Chondrocyte (in vitro differentiated cells): Measurements from ENCODE around the gene KIRREL3. TPM values are rescaled to one million over a fixed set of nuclear protein-coding genes. Genes with fewer than 3 reads are reported as not detected.

Experiments
- DNase-seq: peaks from one replicate; pipeline ENCODE4 v3.0.0; 2021; ENCODE audit warnings: mixed read lengths, low spot score
- H3K27ac Mint-ChIP-seq: one replicate; pipeline ENCODE4 v1.8.0; 2021; ENCODE audit warnings: mild to moderate bottlenecking, moderate library complexity, mixed read lengths; ENCODE audit not compliant: unreplicated experiment
- H3K27me3 Mint-ChIP-seq: 2 replicates; pipeline ENCODE4 v1.8.0; 2021; ENCODE audit warnings: low read depth, mixed read lengths
- H3K36me3 Mint-ChIP-seq: 2 replicates; pipeline ENCODE4 v1.8.0; 2021; ENCODE audit warnings: low read depth, mixed read lengths
- H3K4me1 Mint-ChIP-seq: 2 replicates; pipeline ENCODE4 v1.8.0; 2021; ENCODE audit warnings: low read depth, mild to moderate bottlenecking, mixed read lengths
- H3K4me3 Mint-ChIP-seq: one replicate; pipeline ENCODE4 v1.8.0; 2021; ENCODE audit warnings: mild to moderate bottlenecking, moderate library complexity, mixed read lengths; ENCODE audit not compliant: unreplicated experiment
- H3K9me3 Mint-ChIP-seq: 2 replicates; pipeline ENCODE4 v1.8.0; 2021; ENCODE audit warnings: low read depth, mixed read lengths
- CTCF ChIP-seq: fragments of 200-600 bp; sonication (generic); IDR thresholded peaks from 2 replicates; pipeline ENCODE4 v1.5.0; 2021; ENCODE audit warnings: antibody characterized with exemption, mild to moderate bottlenecking, moderate library complexity
- total RNA-seq: library from RNA; stranded (reverse); gene quantifications from 3 replicates; pipeline ENCODE4 v1.2.1, GENCODE V29; 2021

KIRREL3 gene
- total RNA-seq, 1 donor from 2014 or later = 1.2 TPM

GRCh38 chr11:127039591-127039990, 39.0 kb upstream of the KIRREL3 start:
- no peak for TF ChIP-seq CTCF
- H3K27ac Mint-ChIP-seq = no peak overlapping the region
- DNase-seq = no peak
- H3K36me3 Mint-ChIP-seq = no peaks in the 10 kb centered on the region
- peaks cover 8% of the 10 kb centered on the region for H3K27me3 Mint-ChIP-seq
- no peaks in the 10 kb centered on the region for H3K9me3 Mint-ChIP-seq
- no peak overlapping the region for H3K4me3 Mint-ChIP-seq
- H3K4me1 Mint-ChIP-seq = no peaks in the 10 kb centered on the region

GRCh38 chr11:127037596-127037995, 37.0 kb upstream of the KIRREL3 start:
- no peak overlapping the region for H3K4me3 Mint-ChIP-seq
- DNase-seq = no peak

GRCh38 chr11:127037001-127037400, 36.4 kb upstream of the KIRREL3 start:
- Mint-ChIP-seq H3K4me3 (no peak overlapping the region), H3K27ac (no peak overlapping the region)
- no peak for TF ChIP-seq CTCF

More at GRCh38 chr11:127037596-127037995, 37.0 kb upstream of the KIRREL3 start:
- Mint-ChIP-seq H3K27me3 (peaks cover 10% of the 10 kb centered on the region), H3K4me1 (no peaks in the 10 kb centered on the region), H3K9me3 (peaks cover 4% of the 10 kb centered on the region), H3K36me3 (no peaks in the 10 kb centered on the region), H3K27ac (no peak overlapping the region)
- no peak for TF ChIP-seq CTCF

GRCh38 chr11:127035824-127036223, 35.3 kb upstream of the KIRREL3 start:
- no peak for TF ChIP-seq CTCF
- DNase-seq = no peak
- Mint-ChIP-seq H3K36me3 (no peaks in the 10 kb centered on the region), H3K27ac (no peak overlapping the region), H3K9me3 (peaks cover 5% of the 10 kb centered on the region), H3K27me3 (peaks cover 10% of the 10 kb centered on the region), H3K4me1 (no peaks in the 10 kb centered on the region), H3K4me3 (no peak overlapping the region)

More at GRCh38 chr11:127037001-127037400, 36.4 kb upstream of the KIRREL3 start:
- peaks cover 5% of the 10 kb centered on the region for H3K9me3 Mint-ChIP-seq
- no peak for DNase-seq
- no peaks in the 10 kb centered on the region for H3K36me3 Mint-ChIP-seq
- peaks cover 10% of the 10 kb centered on the region for H3K27me3 Mint-ChIP-seq
- no peaks in the 10 kb centered on the region for H3K4me1 Mint-ChIP-seq

GRCh38 chr11:127034973-127035372, 34.4 kb upstream of the KIRREL3 start:
- no peaks in the 10 kb centered on the region for H3K36me3 Mint-ChIP-seq
- no peak overlapping the region for H3K27ac Mint-ChIP-seq
- H3K4me3 Mint-ChIP-seq = no peak overlapping the region
- no peak for DNase-seq
- H3K4me1 Mint-ChIP-seq = no peaks in the 10 kb centered on the region
- H3K9me3 Mint-ChIP-seq = peaks cover 5% of the 10 kb centered on the region
- no peak for TF ChIP-seq CTCF
- peaks cover 14% of the 10 kb centered on the region for H3K27me3 Mint-ChIP-seq
